Stomach (tissue), 4 donors: Measurements from ENCODE around the gene RER1.
"Not testable (repeated sequence)": the region's sequence is repeated elsewhere in the genome, so short reads cannot be mapped to it uniquely, and the experiment has no call there.

Experiments used
- CTCF ChIP-seq, 7 experiments: fragments of 450-650 bp in 4 of 7; fragments of 200-600 bp in 3 of 7; sonication (generic) in 3 of 7; IDR thresholded peaks; one replicate each; pipeline ENCODE4 v1.5.1; 2016 to 2019; ENCODE audit warnings: antibody characterized with exemption in 7 of 7, control low read depth in 2 of 7, mild to moderate bottlenecking in 1 of 7
- POLR2AphosphoS5 ChIP-seq, 3 donors: sonication (generic); formaldehyde crosslinking; IDR thresholded peaks; one replicate each; pipeline ENCODE4 v1.6.1; 2016; ENCODE audit warnings: antibody characterized with exemption in 3 of 3

- not testable (repeated sequence) for TF ChIP-seq POLR2AphosphoS5, CTCF (IDR thresholded peaks at IDR 0.05)
Observed at GRCh38 chr1:2440346-2440745, 48.7 kb downstream of the RER1 start.
